ENCODE data around the gene MMS22L.

MMS22L gene

GRCh38 chr6:97095311-97095850 lies 187.6 kb downstream of the MMS22L start:
- no peaks in the 10 kb centered on the region for H3K9me3 ChIP-seq (ENCODE audit: insufficient read depth, low read depth, low read length)
- H3K9ac ChIP-seq (ENCODE audit: low read depth, low read length, poor library complexity, severe bottlenecking) = no peak overlapping the region
- no peaks in the 10 kb centered on the region for H3K27me3 ChIP-seq (ENCODE audit: insufficient read depth, low read length, poor library complexity, severe bottlenecking)
- no peaks in the 10 kb centered on the region for H3K4me1 ChIP-seq (ENCODE audit: insufficient read depth, low read length, poor library complexity, severe bottlenecking)
- H3K4me3 ChIP-seq (ENCODE audit: low read length, poor library complexity, severe bottlenecking) = no peak overlapping the region
- H3F3A ChIP-seq (ENCODE audit: low read depth) = no peaks in the 10 kb centered on the region
- H4K20me1 ChIP-seq (ENCODE audit: insufficient read depth, low read length, poor library complexity, severe bottlenecking) = no peaks in the 10 kb centered on the region
- no peak overlapping the region for H2AFZ ChIP-seq (ENCODE audit: low read length)
- no peaks in the 10 kb centered on the region for H3K9me2 ChIP-seq (replicated peaks; ENCODE audit: low read depth, low read length)
- H3K4me2 ChIP-seq (ENCODE audit: low read depth, low read length, poor library complexity, severe bottlenecking) = no peak overlapping the region
- no peaks in the 10 kb centered on the region for H3K79me2 ChIP-seq (ENCODE audit: insufficient read depth, low read length)
- no peak for TF ChIP-seq CTCF (conservative IDR thresholded peaks at IDR 0.05; ENCODE audit: low read length)
- TF ChIP-seq EZH2phosphoT487 (IDR thresholded peaks at IDR 0.05; ENCODE audit: borderline replicate concordance) = no peak
- no peaks in the 10 kb centered on the region for H3K36me3 ChIP-seq (ENCODE audit: insufficient read depth, low read length)

- H4K20me1 ChIP-seq (ENCODE audit: insufficient read depth, low read length, poor library complexity, severe bottlenecking) = no peaks in the 10 kb centered on the region
- no peaks in the 10 kb centered on the region for H3K79me2 ChIP-seq (ENCODE audit: insufficient read depth, low read length)
- no peak overlapping the region for H3K4me3 ChIP-seq (ENCODE audit: low read length, poor library complexity, severe bottlenecking)
- TF ChIP-seq CTCF (conservative IDR thresholded peaks at IDR 0.05; ENCODE audit: low read length) = no peak
- TF ChIP-seq EZH2phosphoT487 (IDR thresholded peaks at IDR 0.05; ENCODE audit: borderline replicate concordance) = no peak
- no peaks in the 10 kb centered on the region for H3K4me1 ChIP-seq (ENCODE audit: insufficient read depth, low read length, poor library complexity, severe bottlenecking)
- no peak overlapping the region for H2AFZ ChIP-seq (ENCODE audit: low read length)
- no peaks in the 10 kb centered on the region for H3K9me2 ChIP-seq (replicated peaks; ENCODE audit: low read depth, low read length)
- no peaks in the 10 kb centered on the region for H3F3A ChIP-seq (ENCODE audit: low read depth)
- no peak overlapping the region for H3K4me2 ChIP-seq (ENCODE audit: low read depth, low read length, poor library complexity, severe bottlenecking)
- no peaks in the 10 kb centered on the region for H3K36me3 ChIP-seq (ENCODE audit: insufficient read depth, low read length)
- H3K27me3 ChIP-seq (ENCODE audit: insufficient read depth, low read length, poor library complexity, severe bottlenecking) = no peaks in the 10 kb centered on the region
- no peaks in the 10 kb centered on the region for H3K9me3 ChIP-seq (ENCODE audit: insufficient read depth, low read depth, low read length)
- H3K9ac ChIP-seq (ENCODE audit: low read depth, low read length, poor library complexity, severe bottlenecking) = no peak overlapping the region
Measured at GRCh38 chr6:97094376-97094775, 188.6 kb downstream of the MMS22L start.

DNA sequence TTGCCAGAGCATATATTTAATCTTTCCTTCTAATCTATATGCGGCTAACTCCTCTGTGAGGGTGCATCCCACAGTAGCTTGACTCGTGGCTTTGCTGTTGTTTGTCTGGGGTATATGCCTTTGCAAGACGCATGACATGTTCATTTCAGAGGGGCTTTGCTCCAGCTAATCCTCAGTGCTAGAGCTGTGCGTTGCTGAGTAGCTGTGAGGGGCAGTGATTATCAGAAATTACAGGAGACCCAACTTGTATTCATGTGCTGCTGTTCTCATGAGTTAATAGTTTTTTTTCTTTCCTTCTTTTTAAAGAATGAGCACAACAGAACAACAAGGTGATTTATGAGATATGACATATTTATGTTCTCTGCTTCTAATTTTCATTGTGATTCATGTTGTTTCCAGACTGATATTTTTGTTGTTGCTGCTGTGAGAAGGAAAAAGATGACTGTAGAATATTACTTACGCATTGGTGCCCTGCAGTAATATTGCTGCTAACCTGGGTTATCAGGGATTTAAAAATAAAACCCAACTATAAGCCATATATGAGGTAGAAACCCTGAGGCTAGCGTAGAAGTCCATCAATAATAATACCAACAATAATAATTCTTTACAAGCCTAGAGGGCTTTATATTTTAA lies 190.2 kb downstream of the MMS22L start:
- TF ChIP-seq EZH2phosphoT487 (IDR thresholded peaks at IDR 0.05; ENCODE audit: borderline replicate concordance) = no peak
- TF ChIP-seq CTCF (conservative IDR thresholded peaks at IDR 0.05; ENCODE audit: low read length) = no peak
- Histone ChIP-seq H3K9me2 (replicated peaks; ENCODE audit: low read depth, low read length) (no peaks in the 10 kb centered on the region), H3F3A (ENCODE audit: low read depth) (no peaks in the 10 kb centered on the region), H3K9me3 (ENCODE audit: insufficient read depth, low read depth, low read length) (no peaks in the 10 kb centered on the region), H3K4me3 (ENCODE audit: low read length, poor library complexity, severe bottlenecking) (no peak overlapping the region), H2AFZ (ENCODE audit: low read length) (no peak overlapping the region), H4K20me1 (ENCODE audit: insufficient read depth, low read length, poor library complexity, severe bottlenecking) (no peaks in the 10 kb centered on the region), H3K4me2 (ENCODE audit: low read depth, low read length, poor library complexity, severe bottlenecking) (no peak overlapping the region), H3K79me2 (ENCODE audit: insufficient read depth, low read length) (no peaks in the 10 kb centered on the region), H3K36me3 (ENCODE audit: insufficient read depth, low read length) (no peaks in the 10 kb centered on the region), H3K9ac (ENCODE audit: low read depth, low read length, poor library complexity, severe bottlenecking) (no peak overlapping the region), H3K4me1 (ENCODE audit: insufficient read depth, low read length, poor library complexity, severe bottlenecking) (no peaks in the 10 kb centered on the region), H3K27me3 (ENCODE audit: insufficient read depth, low read length, poor library complexity, severe bottlenecking) (no peaks in the 10 kb centered on the region)
